HepG2 (cell line): ENCODE measurements around the gene PRDX5. TPM values are rescaled to one million over a fixed set of nuclear protein-coding genes. Genes with fewer than 3 reads are reported as not detected.
A peak's percentile ranks its signal among the peaks of the same experiment; 100 is the strongest.
"Not testable (repeated sequence)": the region's sequence is repeated elsewhere in the genome, so short reads cannot be mapped to it uniquely, and the experiment has no call there.

Experiments used
- ATAC-seq: fragments of 200-7000 bp; cut with Tn5 transposase; 3 replicates; pipeline ENCODE4 v1.9.1; 2020; ENCODE audit warnings: mild to moderate bottlenecking, moderate library complexity
- BruUV-seq: library from RNA; stranded (reverse); fragments of 400-500 nt; replicated peaks from 2 replicates; lab custom pipeline; 2021; lab: Mats Ljungman, UMichigan
- CTCF ChIA-PET: fragments of 300-600 bp; formaldehyde crosslinking; extraction: SDS; loops from one replicate; lab custom pipeline; 2021; ENCODE audit warnings: low total read pairs, inconsistent platforms, low intra/inter-chr PET ratio; lab: Yijun Ruan, JAX
- POLR2A ChIA-PET: fragments of 350-600 bp; sonication (Branson Sonifier 250); formaldehyde crosslinking; loops from one replicate; lab custom pipeline; 2020; ENCODE audit warnings: antibody characterized with exemption, inconsistent platforms; lab: Yijun Ruan, JAX
- DNase-seq: peaks from one replicate; pipeline ENCODE4 v3.0.0-alpha.2; 2015; ENCODE audit warnings: low spot score
- FAIRE-seq: peaks from 3 replicates; lab custom pipeline; 2011; peaks lifted over from hg19 to GRCh38; lab: Jason Lieb, UNC
- H2AFZ ChIP-seq: one replicate; pipeline ENCODE4 v1.6.1; 2011; ENCODE audit warnings: low read length, inconsistent platforms
- H3K27ac ChIP-seq: fragments of 300-600 bp; 3 replicates; pipeline ENCODE4 v1.8.0; 2011; ENCODE audit warnings: mixed run types, mild to moderate bottlenecking, mixed read lengths, low read length, inconsistent platforms; ENCODE audit not compliant: insufficient read depth; ENCODE audit errors: extremely low read length
- H3K27me3 ChIP-seq, 2 experiments: fragments of 200-600 bp in 1 of 2; 2 replicates in 1 of 2; 3 replicates in 1 of 2; pipeline versions ENCODE4 v1.6.0 to v1.8.0; 2011; ENCODE audit warnings: low read length in 2 of 2, mild to moderate bottlenecking in 2 of 2, moderate library complexity in 2 of 2, inconsistent platforms in 1 of 2; ENCODE audit not compliant: insufficient read depth in 2 of 2, control insufficient read depth in 1 of 2
- H3K36me3 ChIP-seq, 2 experiments: fragments of 200-600 bp in 1 of 2; replicated peaks in 1 of 2; 2 replicates in 1 of 2; 3 replicates in 1 of 2; pipeline versions ENCODE4 v1.5.1 to v1.8.0; 2011; ENCODE audit warnings: low read length in 2 of 2, inconsistent platforms in 1 of 2; ENCODE audit not compliant: insufficient read depth in 2 of 2, control insufficient read depth in 1 of 2
- H3K4me1 ChIP-seq: 2 replicates; pipeline ENCODE4 v1.5.1; 2012; ENCODE audit warnings: low read length, inconsistent platforms; ENCODE audit not compliant: insufficient read depth
- H3K4me2 ChIP-seq: 2 replicates; pipeline ENCODE4 v1.6.0; 2011; ENCODE audit warnings: low read depth, low read length, inconsistent platforms
- H3K4me3 ChIP-seq, 3 experiments: fragments of 200-600 bp in 1 of 3; sonication (generic), shearing (Covaris generic) in 1 of 3; replicated peaks in 1 of 3; 2 replicates each; pipeline ENCODE4 v1.5.1; 2011 to 2016; ENCODE audit warnings: low read length in 3 of 3, inconsistent platforms in 2 of 3, low read depth in 2 of 3, mild to moderate bottlenecking in 2 of 3, control low read depth in 1 of 3, mixed read lengths in 1 of 3; ENCODE audit not compliant: insufficient read depth in 1 of 3
- H3K79me2 ChIP-seq: one replicate; pipeline ENCODE4 v1.6.1; 2011; ENCODE audit warnings: low read length, inconsistent platforms; ENCODE audit not compliant: insufficient read depth
- H3K9ac ChIP-seq: 2 replicates; pipeline ENCODE4 v1.6.0; 2011; ENCODE audit warnings: mild to moderate bottlenecking, low read depth, low read length, inconsistent platforms; ENCODE audit not compliant: insufficient read depth
- H3K9me3 ChIP-seq: 2 replicates; pipeline ENCODE4 v1.5.1; 2012; ENCODE audit warnings: mild to moderate bottlenecking, low read length
- H4K20me1 ChIP-seq: 2 replicates; pipeline ENCODE4 v1.6.0; 2011; ENCODE audit warnings: inconsistent platforms, mild to moderate bottlenecking, low read length, moderate library complexity; ENCODE audit not compliant: insufficient read depth
- AFF4 ChIP-seq: sonication (generic); formaldehyde crosslinking; IDR thresholded peaks from 2 replicates; pipeline ENCODE4 v1.4.0; 2020; ENCODE audit warnings: missing genetic modification reagents
- CREBL2 ChIP-seq: sonication (generic); formaldehyde crosslinking; IDR thresholded peaks from 2 replicates; pipeline ENCODE4 v1.8.1; 2023; ENCODE audit warnings: missing genetic modification reagents, mild to moderate bottlenecking, borderline replicate concordance
- HNRNPK ChIP-seq: fragments of 200-400 bp; formaldehyde crosslinking; IDR thresholded peaks from 2 replicates; pipeline ENCODE4 v1.6.1; 2018; ENCODE audit warnings: low read length, low read depth, moderate library complexity, mild to moderate bottlenecking; ENCODE audit not compliant: poor library complexity, severe bottlenecking
- HOXD1 ChIP-seq: sonication (generic); formaldehyde crosslinking; IDR thresholded peaks from 2 replicates; pipeline ENCODE4 v1.5.0; 2020; ENCODE audit warnings: missing genetic modification reagents
- SRF ChIP-seq: IDR thresholded peaks from 2 replicates; pipeline ENCODE4 v1.6.1; 2011; ENCODE audit warnings: mild to moderate bottlenecking, low read depth, low read length, moderate library complexity
- TRIM22 ChIP-seq: fragments of 450-650 bp; IDR thresholded peaks from 2 replicates; pipeline ENCODE4 v1.6.1; 2017
- ZBTB34 ChIP-seq: sonication (generic); formaldehyde crosslinking; IDR thresholded peaks from 2 replicates; pipeline ENCODE4 v1.8.0; 2022; ENCODE audit warnings: mild to moderate bottlenecking, missing genetic modification reagents
- ZNF180 ChIP-seq: sonication (generic); formaldehyde crosslinking; IDR thresholded peaks from 2 replicates; pipeline ENCODE4 v1.4.0; 2020; ENCODE audit warnings: low read depth, missing genetic modification reagents, borderline replicate concordance
- ZNF562 ChIP-seq: sonication (generic); formaldehyde crosslinking; IDR thresholded peaks from 2 replicates; pipeline ENCODE4 v1.8.0; 2022; ENCODE audit warnings: missing genetic modification reagents, borderline replicate concordance
- WGBS: methylation state at CpG from one replicate; pipeline ENCODE4 v1.1.6; 2017; ENCODE audit warnings: low lambda C conversion rate; 5-methylcytosine and 5-hydroxymethylcytosine counted together
- in situ Hi-C: cut with HindIII; loops from 2 replicates; pipeline ENCODE4 v1.10.0; 2017; ENCODE audit warnings: low pct_unique_long_range_greater_than_20kb; ENCODE audit not compliant: extremely low pct_ligation_motif_present
- intact Hi-C: fragments of 100-400 bp; cut with micrococcal nuclease; formaldehyde crosslinking; loops from one replicate; pipeline ENCODE4 v1.10.0; 2022; ENCODE audit not compliant: unreplicated experiment
- polyA plus RNA-seq, 8 experiments: library from polyadenylated mRNA; depleted of rRNA in 3 of 8; stranded (reverse) in 7 of 8; unstranded in 1 of 8; fragments of >200 nt; fragmentation: Illumina TruSeq in 4 of 8; extraction: Trizol in 4 of 8; gene quantifications; 2 replicates each; pipeline versions ENCODE4 v1.2.1 to v1.2.3, GENCODE V29; 2011 to 2016; ENCODE audit warnings: low read depth in 4 of 8, missing spikeins in 1 of 8, mixed read lengths in 1 of 8; ENCODE audit not compliant: insufficient read depth in 1 of 8
- total RNA-seq, 5 experiments: library from RNA; depleted of rRNA; stranded (reverse); fragments of >200 nt; fragmentation: Illumina TruSeq; extraction: Trizol; gene quantifications; 2 replicates each; pipeline ENCODE4 v1.2.3, GENCODE V29; 2016; ENCODE audit warnings: low read depth in 1 of 5

Gene PRDX5
- total and polyA plus RNA-seq, 2 of the 13 experiments (the other 11 are each of a cell fraction or from before 2014, with no cell fraction given): 215 to 311 TPM

- peaks cover 15% of the 10 kb centered on the region for H3K4me1 ChIP-seq
- ATAC-seq: peak; percentile 32
- BruUV-seq, H3K27ac ChIP-seq, DNase-seq, CTCF ChIA-PET, H3K4me2 ChIP-seq, H2AFZ ChIP-seq, H3K9me3 ChIP-seq, H3K4me3 ChIP-seq, H3K27me3 ChIP-seq, in situ Hi-C loops, H4K20me1 ChIP-seq, FAIRE-seq, H3K79me2 ChIP-seq, intact Hi-C loops, H3K9ac ChIP-seq: not testable (repeated sequence)
- WGBS: 80% methylated on average over 3 of the region's 4 CpGs
- H3K36me3 ChIP-seq: peaks cover 1 to 15% of the 10 kb centered on the region in 2 experiments; a peak in 1 of 5 replicates
- POLR2A ChIA-PET: interaction anchor here (1.4 kb wide), 1 partner anchor 8 kb away, joined by 6 read pairs; no protein-coding TSS in a partner anchor
These were observed 6.1 kb downstream of the PRDX5 start for GRCh38 chr11:64323984-64324383.

GRCh38 chr11:64324692-64325469 lies 7.0 kb downstream of the PRDX5 start:
- peaks cover 6% of the 10 kb centered on the region for H3K4me1 ChIP-seq
- CTCF ChIA-PET: no interaction called here
- H3K4me2 ChIP-seq: no peak overlapping the region
- no peak overlapping the region for H3K9ac ChIP-seq
- H3K27me3 ChIP-seq: peaks cover 0 to 3% of the 10 kb centered on the region in 2 experiments; a peak in 1 of 5 replicates
- H2AFZ ChIP-seq: no peak overlapping the region
- ATAC-seq (no peak), FAIRE-seq (no peak), DNase-seq (no peak)
- no TSS peak for BruUV-seq
- no peak overlapping the region for H3K27ac ChIP-seq
- POLR2A ChIA-PET: no interaction called here
- WGBS: 62% methylated on average over 11 of the region's 11 CpGs
- no peaks in the 10 kb centered on the region for H4K20me1 ChIP-seq
- no peaks in the 10 kb centered on the region for H3K79me2 ChIP-seq
- intact Hi-C loops (no loop called here), in situ Hi-C loops (no loop called here)
- H3K9me3 ChIP-seq: no peaks in the 10 kb centered on the region
- H3K36me3 ChIP-seq: peaks cover 1 to 15% of the 10 kb centered on the region in 2 experiments; a peak in 1 of 5 replicates
- H3K4me3 ChIP-seq: no peak overlapping the region
- no peak for TF ChIP-seq CREBL2 (CRISPR knock-in tag)
- no peak for TF ChIP-seq ZNF562 (CRISPR knock-in tag)
- no peak for TF ChIP-seq AFF4 (CRISPR knock-in tag)
- no peak for TF ChIP-seq HNRNPK
- no peak for TF ChIP-seq ZBTB34 (CRISPR knock-in tag)
- TF ChIP-seq SRF: no peak
- no peak for TF ChIP-seq HOXD1
- no peak for TF ChIP-seq TRIM22
- TF ChIP-seq ZNF180 (CRISPR knock-in tag): no peak
